Body of pancreas (tissue), 4 donors: Measurements from ENCODE around the gene FOXB1. TPM values are rescaled to one million over a fixed set of nuclear protein-coding genes. Genes with fewer than 3 reads are reported as not detected.

ENCODE experiments used
- ATAC-seq: fragments of 150-250 bp; one replicate; pipeline ENCODE4 v1.9.1; 2016
- DNase-seq, 4 donors: peaks; one replicate each; pipeline ENCODE4 v3.0.0-alpha.2; 2019
- H3K27ac ChIP-seq, 4 donors: fragments of 200-600 bp; sonication (generic); 1 replicate in 3 of 4; 2 replicates in 1 of 4; pipeline versions ENCODE4 v1.5.1 to v1.6.1; 2016 to 2019; ENCODE audit warnings: mild to moderate bottlenecking in 1 of 4, mixed read lengths in 1 of 4, moderate library complexity in 1 of 4
- H3K27me3 ChIP-seq, 2 donors: fragments of 200-600 bp; sonication (generic); one replicate each; pipeline ENCODE4 v1.6.0; 2016; ENCODE audit warnings: mild to moderate bottlenecking in 1 of 2
- H3K36me3 ChIP-seq, 2 donors: fragments of 200-600 bp; sonication (generic); replicated peaks in 1 of 2; 2 replicates each; pipeline ENCODE4 v1.5.1; 2016; ENCODE audit warnings: low read depth in 2 of 2; ENCODE audit not compliant: insufficient read depth in 1 of 2
- H3K4me1 ChIP-seq: fragments of 200-600 bp; sonication (generic); one replicate; pipeline ENCODE4 v1.6.0; 2016
- H3K4me3 ChIP-seq, 2 donors: fragments of 200-600 bp; sonication (generic); 1 replicate in 1 of 2; 2 replicates in 1 of 2; pipeline ENCODE4 v1.5.1; 2016 to 2019
- H3K9me3 ChIP-seq, 3 donors: fragments of 200-600 bp; sonication (generic); 1 replicate in 2 of 3; 2 replicates in 1 of 3; pipeline ENCODE4 v1.5.1; 2016
- CTCF ChIP-seq, 7 experiments: fragments of 450-650 bp in 4 of 7; fragments of 200-600 bp in 3 of 7; sonication (generic) in 3 of 7; IDR thresholded peaks; one replicate each; pipeline ENCODE4 v1.5.1; 2016 to 2019; ENCODE audit warnings: antibody characterized with exemption in 7 of 7
- POLR2A ChIP-seq, 3 donors: fragments of 450-650 bp; IDR thresholded peaks; one replicate each; pipeline ENCODE4 v1.6.1; 2016; ENCODE audit warnings: antibody characterized with exemption in 3 of 3, mild to moderate bottlenecking in 2 of 3
- WGBS, 2 donors: methylation state at CpG; one replicate each; pipeline ENCODE4 v1.1.5; 2017; 5-methylcytosine and 5-hydroxymethylcytosine counted together
- intact Hi-C: fragments of 100-400 bp; cut with DNase I; formaldehyde crosslinking; loops from one replicate; pipeline ENCODE4 v1.15.1; 2023
- total RNA-seq, 2 donors: library from RNA; depleted of rRNA; stranded (reverse); fragments of >200 nt; gene quantifications; one replicate each; pipeline ENCODE4 v1.1.0, GENCODE V29; 2016

Gene FOXB1
- total RNA-seq, 2 donors from 2014 or later: not detected

GRCh38 chr15:59994888-59995557 is 9.1 kb upstream of the FOXB1 start:
- WGBS, 2 donors: 0 to 4% methylated on average over 13 to 41 of the region's 41 CpGs
- no peak for ATAC-seq
- intact Hi-C loops: no loop called here

GRCh38 chr15:59995568-59996297 is 8.4 kb upstream of the FOXB1 start:
- no peaks in the 10 kb centered on the region for H3K9me3 ChIP-seq
- H3K27me3 ChIP-seq: peaks cover 4 to 73% of the 10 kb centered on the region in 2 donors
- intact Hi-C loops: no loop called here
- no peak for ATAC-seq
- H3K27ac ChIP-seq: no peak overlapping the region
- no peak overlapping the region for H3K4me3 ChIP-seq
- H3K4me1 ChIP-seq: peaks cover 19% of the 10 kb centered on the region
- H3K36me3 ChIP-seq: no peaks in the 10 kb centered on the region
- DNase-seq: no peak
- 13 to 15% methylated on average over 24 of the region's 24 CpGs for WGBS, 2 donors
- no peak for TF ChIP-seq POLR2A (IDR thresholded peaks at IDR 0.05)

More at GRCh38 chr15:59994888-59995557, 9.1 kb upstream of the FOXB1 start:
- Histone ChIP-seq H3K4me1 (peaks cover 12% of the 10 kb centered on the region), H3K9me3 (no peaks in the 10 kb centered on the region), H3K27ac (no peak overlapping the region), H3K4me3 (no peak overlapping the region), H3K27me3 (peaks cover 4 to 66% of the 10 kb centered on the region in 2 donors), H3K36me3 (no peaks in the 10 kb centered on the region)
- no peak for DNase-seq
- TF ChIP-seq POLR2A (IDR thresholded peaks at IDR 0.05): no peak
- TF ChIP-seq CTCF (IDR thresholded peaks at IDR 0.05): no peak

GRCh38 chr15:59996298-59997041 is 7.6 kb upstream of the FOXB1 start:
- DNase-seq: no peak
- ATAC-seq: no peak
- Histone ChIP-seq H3K9me3 (no peaks in the 10 kb centered on the region), H3K27ac (no peak overlapping the region), H3K27me3 (peaks cover 4 to 76% of the 10 kb centered on the region in 2 donors), H3K36me3 (no peaks in the 10 kb centered on the region), H3K4me3 (no peak overlapping the region), H3K4me1 (peaks cover 19% of the 10 kb centered on the region)
- WGBS, 2 donors: 5 to 6% methylated on average over 27 of the region's 27 CpGs
- TF ChIP-seq POLR2A (IDR thresholded peaks at IDR 0.05): no peak
- TF ChIP-seq CTCF (IDR thresholded peaks at IDR 0.05): no peak
- intact Hi-C loops: no loop called here

- Histone ChIP-seq H3K27ac (no peak overlapping the region), H3K36me3 (no peaks in the 10 kb centered on the region), H3K4me1 (peaks cover 19% of the 10 kb centered on the region), H3K4me3 (no peak overlapping the region), H3K27me3 (peaks cover 4 to 81% of the 10 kb centered on the region in 2 donors), H3K9me3 (no peaks in the 10 kb centered on the region)
- intact Hi-C loops: no loop called here
- WGBS, 2 donors: 3 to 6% methylated on average over 29 to 32 of the region's 36 CpGs
- TF ChIP-seq CTCF (IDR thresholded peaks at IDR 0.05) (no peak), POLR2A (IDR thresholded peaks at IDR 0.05) (no peak)
- ATAC-seq (no peak), DNase-seq (peak in 1 of 4 donors; percentile 11)
These were observed 6.9 kb upstream of the FOXB1 start for GRCh38 chr15:59997070-59997701.
